HepG2 (cell line): ENCODE data around the gene CCS. TPM values are rescaled to one million over a fixed set of nuclear protein-coding genes. Genes with fewer than 3 reads are reported as not detected.
A peak's percentile ranks its signal among the peaks of the same experiment; 100 is the strongest.

ENCODE experiments used
- CBX5 ChIP-seq: sonication (generic); formaldehyde crosslinking; IDR thresholded peaks from 2 replicates; pipeline ENCODE4 v1.4.0; 2020; ENCODE audit warnings: missing genetic modification reagents, borderline replicate concordance
- CCAR2 ChIP-seq: fragments of 200-400 bp; formaldehyde crosslinking; optimal IDR thresholded peaks from 2 replicates; pipeline ENCODE3; 2018; ENCODE audit warnings: low read depth, mild to moderate bottlenecking, low read length, moderate library complexity
- DPF2 ChIP-seq: sonication (generic); formaldehyde crosslinking; IDR thresholded peaks from 2 replicates; pipeline ENCODE4 v1.4.0; 2020; ENCODE audit warnings: mild to moderate bottlenecking, low read depth, missing genetic modification reagents, borderline replicate concordance
- MBD4 ChIP-seq: IDR thresholded peaks from 2 replicates; pipeline ENCODE4 v1.6.1; 2012; ENCODE audit warnings: low read length, inconsistent platforms, borderline replicate concordance
- MED13 ChIP-seq: sonication (generic); formaldehyde crosslinking; IDR thresholded peaks from 2 replicates; pipeline ENCODE4 v1.5.0; 2020; ENCODE audit warnings: missing genetic modification reagents
- ONECUT2 ChIP-seq: sonication (generic); formaldehyde crosslinking; IDR thresholded peaks from 2 replicates; pipeline ENCODE4 v1.4.0; 2020; ENCODE audit warnings: missing genetic modification reagents
- PAWR ChIP-seq: sonication (generic); formaldehyde crosslinking; IDR thresholded peaks from 2 replicates; pipeline ENCODE4 v1.4.0; 2020; ENCODE audit warnings: missing genetic modification reagents, mild to moderate bottlenecking, borderline replicate concordance
- PPARG ChIP-seq: conservative IDR thresholded peaks from 2 replicates; pipeline ENCODE4 v1.6.1; 2016; ENCODE audit warnings: missing biosample characterization, missing genetic modification reagents
- RARA ChIP-seq: IDR thresholded peaks from 2 replicates; pipeline ENCODE4 v1.6.1; 2016; ENCODE audit warnings: missing genetic modification reagents, missing compliant biosample characterization
- RCOR2 ChIP-seq: IDR thresholded peaks from 2 replicates; pipeline ENCODE4 v1.6.1; 2016; ENCODE audit warnings: missing biosample characterization, missing genetic modification reagents
- ZFYVE20 ChIP-seq: sonication (generic); formaldehyde crosslinking; IDR thresholded peaks from 2 replicates; pipeline ENCODE4 v1.8.0; 2023; ENCODE audit warnings: low read depth, mild to moderate bottlenecking, moderate library complexity, missing genetic modification reagents, borderline replicate concordance
- ZNF232 ChIP-seq: sonication (generic); formaldehyde crosslinking; IDR thresholded peaks from 2 replicates; pipeline ENCODE4 v1.4.0; 2020; ENCODE audit warnings: missing genetic modification reagents, borderline replicate concordance
- polyA plus RNA-seq, 8 experiments: library from polyadenylated mRNA; depleted of rRNA in 3 of 8; stranded (reverse) in 7 of 8; unstranded in 1 of 8; fragments of >200 nt; fragmentation: Illumina TruSeq in 4 of 8; extraction: Trizol in 4 of 8; gene quantifications; 2 replicates each; pipeline versions ENCODE4 v1.2.1 to v1.2.3, GENCODE V29; 2011 to 2016; ENCODE audit warnings: low read depth in 4 of 8, missing spikeins in 1 of 8, mixed read lengths in 1 of 8; ENCODE audit not compliant: insufficient read depth in 1 of 8
- total RNA-seq, 5 experiments: library from RNA; depleted of rRNA; stranded (reverse); fragments of >200 nt; fragmentation: Illumina TruSeq; extraction: Trizol; gene quantifications; 2 replicates each; pipeline ENCODE4 v1.2.3, GENCODE V29; 2016; ENCODE audit warnings: low read depth in 1 of 5
- TF ChIP-seq, protein P1 (sequence below): IDR thresholded peaks from 2 replicates; pipeline ENCODE4 v1.6.1; 2012; ENCODE audit warnings: inconsistent platforms
- TF ChIP-seq, protein P2 (sequence below): sonication (generic); formaldehyde crosslinking; IDR thresholded peaks from 2 replicates; pipeline ENCODE4 v1.4.0; 2020; ENCODE audit warnings: missing genetic modification reagents, borderline replicate concordance
- TF ChIP-seq, protein P3 (sequence below): sonication (generic); formaldehyde crosslinking; IDR thresholded peaks from 2 replicates; pipeline ENCODE4 v1.8.1; 2022; ENCODE audit warnings: mild to moderate bottlenecking, missing genetic modification reagents
- TF ChIP-seq, protein P4 (sequence below): sonication (generic); formaldehyde crosslinking; IDR thresholded peaks from 2 replicates; pipeline ENCODE4 v1.4.0; 2020; ENCODE audit warnings: missing genetic modification reagents
- TF ChIP-seq, protein P5 (sequence below): sonication (generic); formaldehyde crosslinking; IDR thresholded peaks from 2 replicates; pipeline ENCODE4 v1.5.0; 2020; ENCODE audit warnings: missing genetic modification reagents
- TF ChIP-seq, protein P6 (sequence below): sonication (generic); formaldehyde crosslinking; IDR thresholded peaks from 2 replicates; pipeline ENCODE4 v1.5.0; 2020; ENCODE audit warnings: missing genetic modification reagents

Gene CCS
- total and polyA plus RNA-seq, 2 of the 13 experiments (the other 11 are each of a cell fraction or from before 2014, with no cell fraction given), result 25.4 to 44.6 TPM

DNA sequence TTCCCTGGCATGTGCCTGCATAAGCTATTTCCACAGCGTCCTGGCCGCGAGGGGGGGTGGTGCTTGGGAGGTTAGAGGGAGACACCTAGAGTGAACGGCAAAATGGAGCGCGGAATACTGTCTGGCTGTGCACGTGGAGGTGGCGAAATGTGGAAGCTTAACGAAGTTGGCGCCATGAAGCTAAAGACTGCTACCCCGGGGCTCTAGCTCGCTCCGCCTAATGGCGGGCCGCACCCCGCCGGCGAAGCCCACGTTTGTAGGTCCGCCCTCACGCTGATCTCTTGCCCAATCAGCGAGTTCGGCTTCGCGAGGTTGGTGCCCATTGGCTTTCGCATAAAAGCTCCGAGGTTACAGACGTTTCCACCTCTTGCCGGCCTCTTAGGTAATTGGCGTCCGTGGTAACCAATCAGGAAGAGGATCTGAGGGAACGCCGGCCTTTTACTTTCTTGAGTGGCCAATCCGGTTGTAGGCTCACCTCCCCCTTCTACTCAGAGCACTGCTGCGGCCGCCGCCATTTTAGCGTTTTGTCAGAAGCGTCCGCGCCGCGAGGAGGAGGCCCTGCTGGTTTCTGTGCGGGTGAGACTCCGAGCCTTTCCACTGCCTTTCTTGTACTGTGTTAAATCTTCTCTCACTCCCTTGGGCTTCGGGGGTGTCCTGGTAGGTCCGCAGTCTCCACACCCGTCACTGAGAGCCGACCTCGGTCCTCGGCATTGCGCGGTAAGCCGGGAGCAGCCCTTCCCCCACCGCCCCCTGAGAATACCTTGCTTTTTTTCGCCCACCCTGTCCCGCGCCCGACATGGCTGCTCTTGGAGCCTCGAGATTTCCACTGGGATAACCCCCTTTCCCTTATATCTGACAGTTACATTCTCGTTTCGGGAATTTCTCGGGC is 45.4 kb downstream of the CCS start, which contains the start of gene RBM4 (continued):
- no peak for TF ChIP-seq PAWR (CRISPR knock-in tag)
- TF ChIP-seq, protein P1, sequence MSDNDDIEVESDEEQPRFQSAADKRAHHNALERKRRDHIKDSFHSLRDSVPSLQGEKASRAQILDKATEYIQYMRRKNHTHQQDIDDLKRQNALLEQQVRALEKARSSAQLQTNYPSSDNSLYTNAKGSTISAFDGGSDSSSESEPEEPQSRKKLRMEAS, result peak; percentile 92
- TF ChIP-seq, protein P2, sequence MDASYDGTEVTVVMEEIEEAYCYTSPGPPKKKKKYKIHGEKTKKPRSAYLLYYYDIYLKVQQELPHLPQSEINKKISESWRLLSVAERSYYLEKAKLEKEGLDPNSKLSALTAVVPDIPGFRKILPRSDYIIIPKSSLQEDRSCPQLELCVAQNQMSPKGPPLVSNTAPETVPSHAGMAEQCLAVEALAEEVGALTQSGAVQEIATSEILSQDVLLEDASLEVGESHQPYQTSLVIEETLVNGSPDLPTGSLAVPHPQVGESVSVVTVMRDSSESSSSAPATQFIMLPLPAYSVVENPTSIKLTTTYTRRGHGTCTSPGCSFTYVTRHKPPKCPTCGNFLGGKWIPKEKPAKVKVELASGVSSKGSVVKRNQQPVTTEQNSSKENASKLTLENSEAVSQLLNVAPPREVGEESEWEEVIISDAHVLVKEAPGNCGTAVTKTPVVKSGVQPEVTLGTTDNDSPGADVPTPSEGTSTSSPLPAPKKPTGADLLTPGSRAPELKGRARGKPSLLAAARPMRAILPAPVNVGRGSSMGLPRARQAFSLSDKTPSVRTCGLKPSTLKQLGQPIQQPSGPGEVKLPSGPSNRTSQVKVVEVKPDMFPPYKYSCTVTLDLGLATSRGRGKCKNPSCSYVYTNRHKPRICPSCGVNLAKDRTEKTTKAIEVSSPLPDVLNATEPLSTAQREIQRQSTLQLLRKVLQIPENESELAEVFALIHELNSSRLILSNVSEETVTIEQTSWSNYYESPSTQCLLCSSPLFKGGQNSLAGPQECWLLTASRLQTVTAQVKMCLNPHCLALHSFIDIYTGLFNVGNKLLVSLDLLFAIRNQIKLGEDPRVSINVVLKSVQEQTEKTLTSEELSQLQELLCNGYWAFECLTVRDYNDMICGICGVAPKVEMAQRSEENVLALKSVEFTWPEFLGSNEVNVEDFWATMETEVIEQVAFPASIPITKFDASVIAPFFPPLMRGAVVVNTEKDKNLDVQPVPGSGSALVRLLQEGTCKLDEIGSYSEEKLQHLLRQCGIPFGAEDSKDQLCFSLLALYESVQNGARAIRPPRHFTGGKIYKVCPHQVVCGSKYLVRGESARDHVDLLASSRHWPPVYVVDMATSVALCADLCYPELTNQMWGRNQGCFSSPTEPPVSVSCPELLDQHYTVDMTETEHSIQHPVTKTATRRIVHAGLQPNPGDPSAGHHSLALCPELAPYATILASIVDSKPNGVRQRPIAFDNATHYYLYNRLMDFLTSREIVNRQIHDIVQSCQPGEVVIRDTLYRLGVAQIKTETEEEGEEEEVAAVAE (CRISPR knock-in tag), result peak; percentile 79
- TF ChIP-seq MBD4, result peak; percentile 25; the same call in 1 of the 2 replicates
- no peak for TF ChIP-seq PPARG (CRISPR knock-in tag)
- TF ChIP-seq ZNF232 (CRISPR knock-in tag), result no peak
- TF ChIP-seq, protein P3, sequence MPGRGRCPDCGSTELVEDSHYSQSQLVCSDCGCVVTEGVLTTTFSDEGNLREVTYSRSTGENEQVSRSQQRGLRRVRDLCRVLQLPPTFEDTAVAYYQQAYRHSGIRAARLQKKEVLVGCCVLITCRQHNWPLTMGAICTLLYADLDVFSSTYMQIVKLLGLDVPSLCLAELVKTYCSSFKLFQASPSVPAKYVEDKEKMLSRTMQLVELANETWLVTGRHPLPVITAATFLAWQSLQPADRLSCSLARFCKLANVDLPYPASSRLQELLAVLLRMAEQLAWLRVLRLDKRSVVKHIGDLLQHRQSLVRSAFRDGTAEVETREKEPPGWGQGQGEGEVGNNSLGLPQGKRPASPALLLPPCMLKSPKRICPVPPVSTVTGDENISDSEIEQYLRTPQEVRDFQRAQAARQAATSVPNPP (CRISPR knock-in tag), result no peak
- no peak for TF ChIP-seq ONECUT2 (CRISPR knock-in tag)
- TF ChIP-seq, protein P4, sequence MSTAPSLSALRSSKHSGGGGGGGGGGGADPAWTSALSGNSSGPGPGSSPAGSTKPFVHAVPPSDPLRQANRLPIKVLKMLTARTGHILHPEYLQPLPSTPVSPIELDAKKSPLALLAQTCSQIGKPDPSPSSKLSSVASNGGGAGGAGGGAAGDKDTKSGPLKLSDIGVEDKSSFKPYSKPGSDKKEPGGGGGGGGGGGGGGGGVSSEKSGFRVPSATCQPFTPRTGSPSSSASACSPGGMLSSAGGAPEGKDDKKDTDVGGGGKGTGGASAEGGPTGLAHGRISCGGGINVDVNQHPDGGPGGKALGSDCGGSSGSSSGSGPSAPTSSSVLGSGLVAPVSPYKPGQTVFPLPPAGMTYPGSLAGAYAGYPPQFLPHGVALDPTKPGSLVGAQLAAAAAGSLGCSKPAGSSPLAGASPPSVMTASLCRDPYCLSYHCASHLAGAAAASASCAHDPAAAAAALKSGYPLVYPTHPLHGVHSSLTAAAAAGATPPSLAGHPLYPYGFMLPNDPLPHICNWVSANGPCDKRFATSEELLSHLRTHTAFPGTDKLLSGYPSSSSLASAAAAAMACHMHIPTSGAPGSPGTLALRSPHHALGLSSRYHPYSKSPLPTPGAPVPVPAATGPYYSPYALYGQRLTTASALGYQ (CRISPR knock-in tag), result peak; percentile 44
- TF ChIP-seq RARA (CRISPR knock-in tag), result no peak
- TF ChIP-seq DPF2, result no peak
- TF ChIP-seq CCAR2, result no peak
- no peak for TF ChIP-seq MED13 (CRISPR knock-in tag)
- TF ChIP-seq, protein P5, sequence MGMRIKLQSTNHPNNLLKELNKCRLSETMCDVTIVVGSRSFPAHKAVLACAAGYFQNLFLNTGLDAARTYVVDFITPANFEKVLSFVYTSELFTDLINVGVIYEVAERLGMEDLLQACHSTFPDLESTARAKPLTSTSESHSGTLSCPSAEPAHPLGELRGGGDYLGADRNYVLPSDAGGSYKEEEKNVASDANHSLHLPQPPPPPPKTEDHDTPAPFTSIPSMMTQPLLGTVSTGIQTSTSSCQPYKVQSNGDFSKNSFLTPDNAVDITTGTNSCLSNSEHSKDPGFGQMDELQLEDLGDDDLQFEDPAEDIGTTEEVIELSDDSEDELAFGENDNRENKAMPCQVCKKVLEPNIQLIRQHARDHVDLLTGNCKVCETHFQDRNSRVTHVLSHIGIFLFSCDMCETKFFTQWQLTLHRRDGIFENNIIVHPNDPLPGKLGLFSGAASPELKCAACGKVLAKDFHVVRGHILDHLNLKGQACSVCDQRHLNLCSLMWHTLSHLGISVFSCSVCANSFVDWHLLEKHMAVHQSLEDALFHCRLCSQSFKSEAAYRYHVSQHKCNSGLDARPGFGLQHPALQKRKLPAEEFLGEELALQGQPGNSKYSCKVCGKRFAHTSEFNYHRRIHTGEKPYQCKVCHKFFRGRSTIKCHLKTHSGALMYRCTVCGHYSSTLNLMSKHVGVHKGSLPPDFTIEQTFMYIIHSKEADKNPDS (CRISPR knock-in tag), result 0 out of 2 replicates have a peak, but pooled peaks have one; percentile 31
- no peak for TF ChIP-seq RCOR2 (CRISPR knock-in tag)
- TF ChIP-seq, protein P6, sequence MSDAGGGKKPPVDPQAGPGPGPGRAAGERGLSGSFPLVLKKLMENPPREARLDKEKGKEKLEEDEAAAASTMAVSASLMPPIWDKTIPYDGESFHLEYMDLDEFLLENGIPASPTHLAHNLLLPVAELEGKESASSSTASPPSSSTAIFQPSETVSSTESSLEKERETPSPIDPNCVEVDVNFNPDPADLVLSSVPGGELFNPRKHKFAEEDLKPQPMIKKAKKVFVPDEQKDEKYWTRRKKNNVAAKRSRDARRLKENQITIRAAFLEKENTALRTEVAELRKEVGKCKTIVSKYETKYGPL (CRISPR knock-in tag), result no peak
- no peak for TF ChIP-seq ZFYVE20 (CRISPR knock-in tag)
- no peak for TF ChIP-seq CBX5
